Tibial nerve (tissue), 4 donors: ENCODE results near the gene UBL4A. TPM values are rescaled to one million over a fixed set of nuclear protein-coding genes. Genes with fewer than 3 reads are reported as not detected.

Source experiments
- DNase-seq, 2 donors: peaks; one replicate each; pipeline ENCODE4 v3.0.0-alpha.2; 2019; ENCODE audit warnings: low spot score in 2 of 2
- H3K27ac ChIP-seq, 4 donors: fragments of 200-600 bp; sonication (generic) in 3 of 4; one replicate each; pipeline ENCODE4 v1.5.1; 2017 to 2019; ENCODE audit warnings: mild to moderate bottlenecking in 1 of 4
- H3K27me3 ChIP-seq, 2 donors: fragments of 200-600 bp; sonication (generic) in 1 of 2; one replicate each; pipeline versions ENCODE4 v1.5.1 to v1.6.0; 2017 to 2019
- H3K36me3 ChIP-seq, 3 donors: fragments of 200-600 bp; sonication (generic); one replicate each; pipeline ENCODE4 v1.5.1; 2018 to 2019
- H3K4me1 ChIP-seq, 4 donors: fragments of 200-600 bp; sonication (generic) in 3 of 4; one replicate each; pipeline ENCODE4 v1.5.1; 2017 to 2019
- H3K4me3 ChIP-seq, 4 donors: fragments of 200-600 bp; sonication (generic) in 3 of 4; one replicate each; pipeline ENCODE4 v1.5.1; 2017 to 2019; ENCODE audit warnings: mild to moderate bottlenecking in 1 of 4, moderate library complexity in 1 of 4
- H3K9me3 ChIP-seq, 4 donors: fragments of 200-600 bp; sonication (generic) in 3 of 4; one replicate each; pipeline ENCODE4 v1.5.1; 2017 to 2019
- CTCF ChIP-seq, 5 experiments: fragments of 200-600 bp in 3 of 5; fragments of 450-650 bp in 2 of 5; sonication (generic) in 3 of 5; IDR thresholded peaks; one replicate each; pipeline ENCODE4 v1.5.1; 2016 to 2019; ENCODE audit warnings: antibody characterized with exemption in 5 of 5, mild to moderate bottlenecking in 3 of 5, moderate library complexity in 2 of 5
- EP300 ChIP-seq, 2 donors: sonication (generic); formaldehyde crosslinking; IDR thresholded peaks; one replicate each; pipeline ENCODE4 v1.6.1; 2017; ENCODE audit warnings: antibody characterized with exemption in 2 of 2, mild to moderate bottlenecking in 1 of 2
- POLR2A ChIP-seq, 2 donors: fragments of 450-650 bp; IDR thresholded peaks; one replicate each; pipeline ENCODE4 v1.6.1; 2017; ENCODE audit warnings: antibody characterized with exemption in 2 of 2, mild to moderate bottlenecking in 2 of 2, moderate library complexity in 2 of 2
- WGBS, 2 donors: methylation state at CpG; one replicate each; pipeline ENCODE4 v1.1.5; 2018; 5-methylcytosine and 5-hydroxymethylcytosine counted together
- total RNA-seq, 4 donors: library from RNA; depleted of rRNA; stranded (reverse); fragments of >200 nt; gene quantifications; one replicate each; pipeline ENCODE4 v1.1.0, GENCODE V29; 2016

UBL4A gene
- total RNA-seq, 4 donors from 2014 or later: 39.0 to 58.5 (median 43.4) TPM

GRCh38 chrX:154450312-154450711 is 36.1 kb downstream of the UBL4A start:
- DNase-seq: no peak
- Histone ChIP-seq H3K36me3 (peaks cover 0 to 43% (median 0%) of the 10 kb centered on the region in 3 donors), H3K27me3 (no peaks in the 10 kb centered on the region), H3K4me1 (peaks cover 0 to 9% (median 0%) of the 10 kb centered on the region in 4 donors), H3K9me3 (no peaks in the 10 kb centered on the region), H3K4me3 (no peak overlapping the region), H3K27ac (no peak overlapping the region)
- 87 to 92% methylated on average over 13 to 17 of the region's 17 CpGs for WGBS, 2 donors
- no peak for TF ChIP-seq POLR2A (IDR thresholded peaks at IDR 0.05)
- no peak for TF ChIP-seq CTCF (IDR thresholded peaks at IDR 0.05)
- no peak for TF ChIP-seq EP300 (IDR thresholded peaks at IDR 0.05)

GRCh38 chrX:154449618-154450017 is 36.8 kb downstream of the UBL4A start:
- peaks cover 0 to 43% (median 0%) of the 10 kb centered on the region in 3 donors for H3K36me3 ChIP-seq
- H3K4me1 ChIP-seq: peaks cover 0 to 16% (median 0%) of the 10 kb centered on the region in 4 donors
- no peaks in the 10 kb centered on the region for H3K9me3 ChIP-seq
- H3K27ac ChIP-seq: no peak overlapping the region
- H3K27me3 ChIP-seq: no peaks in the 10 kb centered on the region
- no peak for TF ChIP-seq CTCF (IDR thresholded peaks at IDR 0.05)
- no peak for TF ChIP-seq POLR2A (IDR thresholded peaks at IDR 0.05)
- no peak for TF ChIP-seq EP300 (IDR thresholded peaks at IDR 0.05)
- H3K4me3 ChIP-seq: no peak overlapping the region
- no peak for DNase-seq
- 92 to 94% methylated on average over 8 to 17 of the region's 18 CpGs for WGBS, 2 donors

- H3K27me3 ChIP-seq: no peaks in the 10 kb centered on the region
- no peak overlapping the region for H3K27ac ChIP-seq
- no peak for DNase-seq
- TF ChIP-seq CTCF (IDR thresholded peaks at IDR 0.05): no peak
- no peak for TF ChIP-seq POLR2A (IDR thresholded peaks at IDR 0.05)
- TF ChIP-seq EP300 (IDR thresholded peaks at IDR 0.05): no peak
- no peak overlapping the region for H3K4me3 ChIP-seq
- H3K4me1 ChIP-seq: peaks cover 0 to 21% (median 0%) of the 10 kb centered on the region in 4 donors
- WGBS, 2 donors: 90 to 94% methylated on average over 7 to 14 of the region's 14 CpGs
- H3K9me3 ChIP-seq: no peaks in the 10 kb centered on the region
- H3K36me3 ChIP-seq: peaks cover 0 to 43% (median 0%) of the 10 kb centered on the region in 3 donors
These were observed 37.9 kb downstream of the UBL4A start for GRCh38 chrX:154448484-154448883.

GRCh38 chrX:154446430-154446829 is 40.0 kb downstream of the UBL4A start:
- H3K36me3 ChIP-seq: peaks cover 0 to 61% (median 0%) of the 10 kb centered on the region in 3 donors

GRCh38 chrX:154445776-154446175 is 40.6 kb downstream of the UBL4A start:
- Histone ChIP-seq H3K27ac (no peak overlapping the region), H3K9me3 (no peaks in the 10 kb centered on the region), H3K36me3 (peaks cover 0 to 63% (median 0%) of the 10 kb centered on the region in 3 donors), H3K27me3 (no peaks in the 10 kb centered on the region), H3K4me1 (peaks cover 0 to 29% (median 0%) of the 10 kb centered on the region in 4 donors), H3K4me3 (no peak overlapping the region)
- DNase-seq: no peak
- TF ChIP-seq POLR2A (IDR thresholded peaks at IDR 0.05) (no peak), EP300 (IDR thresholded peaks at IDR 0.05) (no peak), CTCF (IDR thresholded peaks at IDR 0.05) (no peak)
- whole genome bisulfite sequencing, 2 donors: 88 to 90% methylated on average over 16 of the region's 16 CpGs

More at GRCh38 chrX:154446430-154446829, 40.0 kb downstream of the UBL4A start:
- Histone ChIP-seq H3K27me3 (no peaks in the 10 kb centered on the region), H3K9me3 (no peaks in the 10 kb centered on the region), H3K4me1 (peaks cover 0 to 26% (median 0%) of the 10 kb centered on the region in 4 donors), H3K4me3 (no peak overlapping the region), H3K27ac (no peak overlapping the region)
- WGBS, 2 donors: 91 to 92% methylated on average over 8 to 12 of the region's 12 CpGs
- DNase-seq: no peak
- TF ChIP-seq POLR2A (IDR thresholded peaks at IDR 0.05) (no peak), EP300 (IDR thresholded peaks at IDR 0.05) (no peak), CTCF (IDR thresholded peaks at IDR 0.05) (no peak)
